Colonic mucosa (tissue), 4 donors: ENCODE data around the gene ENC1. TPM values are rescaled to one million over a fixed set of nuclear protein-coding genes. Genes with fewer than 3 reads are reported as not detected.

Experiments
- DNase-seq: peaks from one replicate; pipeline ENCODE4 v3.0.0-alpha.2; 2020
- H3K27ac ChIP-seq: fragments of 200-600 bp; one replicate; pipeline ENCODE4 v1.8.0; 2021
- H3K27me3 ChIP-seq: fragments of 200-600 bp; one replicate; pipeline ENCODE4 v1.8.0; 2021
- H3K36me3 ChIP-seq: fragments of 200-600 bp; one replicate; pipeline ENCODE4 v1.8.0; 2021
- H3K4me1 ChIP-seq: fragments of 200-600 bp; one replicate; pipeline ENCODE4 v1.8.0; 2021; ENCODE audit warnings: mild to moderate bottlenecking
- H3K4me3 ChIP-seq: fragments of 200-600 bp; one replicate; pipeline ENCODE4 v1.8.0; 2021
- H3K9ac ChIP-seq, 2 donors: one replicate each; pipeline ENCODE4 v1.7.0; 2013; ENCODE audit warnings: control low read depth in 2 of 2, low read depth in 2 of 2, low read length in 2 of 2
- H3K9me3 ChIP-seq: fragments of 200-600 bp; one replicate; pipeline ENCODE4 v1.8.0; 2021
- CTCF ChIP-seq: fragments of 200-600 bp; IDR thresholded peaks from one replicate; pipeline ENCODE4 v1.8.0; 2022; ENCODE audit warnings: antibody characterized with exemption, mild to moderate bottlenecking
- intact Hi-C: fragments of 100-400 bp; cut with DNase I; formaldehyde crosslinking; loops from one replicate; pipeline ENCODE4 v1.14.1; 2022
- total RNA-seq, 2 donors: library from RNA; stranded (reverse); fragmentation: NEBNext Ultra II Directional in 1 of 2; extraction: Animal tissue kit (Norgen Biotek cat#: 25700) in 1 of 2; gene quantifications; one replicate each; pipeline ENCODE4 v1.2.1, GENCODE V29; 2021
- donor health status: healthy.
- donor health status: DM: no; HTN: no; CAD: no.
- donor health status: DM: no; HTN: no; CAD: no.

The ENC1 gene
- total RNA-seq, 2 donors from 2014 or later = 18.9 to 26.6 TPM

GRCh38 chr5:74632947-74633356 is 7.6 kb downstream of the ENC1 start:
- DNase-seq = no peak
- no peaks in the 10 kb centered on the region for H3K9me3 ChIP-seq
- no peak overlapping the region for H3K9ac ChIP-seq
- H3K4me1 ChIP-seq = peaks cover 7% of the 10 kb centered on the region
- no peak for TF ChIP-seq CTCF
- intact Hi-C loops = loop anchor here (10.0 kb wide), 1 partner anchor 228 kb away; no protein-coding TSS in a partner anchor
- peak overlapping the region; percentile 45 for H3K27ac ChIP-seq
- no peak overlapping the region for H3K4me3 ChIP-seq
- no peaks in the 10 kb centered on the region for H3K27me3 ChIP-seq
- peaks cover 5% of the 10 kb centered on the region for H3K36me3 ChIP-seq

DNA sequence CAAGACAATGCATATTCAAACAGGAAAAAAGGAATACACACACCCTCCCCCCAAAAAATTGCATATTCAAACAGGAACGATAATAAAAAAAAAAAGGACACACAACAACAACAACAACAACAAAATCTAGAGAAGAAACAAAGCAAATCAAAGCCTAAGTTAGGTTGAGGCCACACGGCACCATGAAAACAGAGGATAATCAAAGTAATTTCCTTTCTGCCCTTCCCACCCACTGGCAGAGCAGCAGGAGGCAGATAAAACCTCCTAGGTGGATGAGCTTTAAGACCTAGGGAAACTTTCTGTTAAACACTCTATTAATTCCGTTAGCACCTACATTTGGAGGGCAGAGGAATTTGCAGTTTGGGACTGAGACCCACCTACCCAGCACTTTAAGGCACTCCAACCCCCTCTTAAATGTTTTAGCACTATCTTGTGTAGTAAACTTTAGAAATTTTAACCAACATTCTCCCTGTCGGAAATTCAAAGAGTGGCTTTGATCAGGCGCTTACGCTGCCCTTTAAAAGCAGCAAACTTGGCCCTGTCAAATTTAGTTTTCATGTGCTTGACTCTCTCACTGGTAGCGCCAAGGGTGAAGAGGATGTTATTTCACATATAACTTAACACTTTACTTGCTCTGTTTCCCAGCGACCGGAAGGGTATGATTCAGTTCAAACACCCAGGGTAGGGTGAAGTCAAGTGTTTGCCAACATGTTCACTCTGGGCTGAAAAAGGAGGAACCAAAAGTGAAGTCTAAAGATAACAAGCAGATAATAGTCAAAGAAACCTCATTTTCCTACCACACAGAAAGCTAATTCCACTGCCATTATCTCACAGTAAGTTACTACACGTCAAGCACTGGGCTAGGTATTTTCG is 9.2 kb downstream of the ENC1 start:
- Histone ChIP-seq H3K27me3 (no peaks in the 10 kb centered on the region), H3K36me3 (peaks cover 5% of the 10 kb centered on the region), H3K9ac (no peak overlapping the region), H3K4me3 (no peak overlapping the region), H3K4me1 (peaks cover 7% of the 10 kb centered on the region), H3K27ac (peak overlapping the region; percentile 45), H3K9me3 (no peaks in the 10 kb centered on the region)
- intact Hi-C loops = loop anchor here (10.0 kb wide), 1 partner anchor 227 kb away; no protein-coding TSS in a partner anchor
- no peak for DNase-seq
- no peak for TF ChIP-seq CTCF

GRCh38 chr5:74630453-74631066 is 10.0 kb downstream of the ENC1 start:
- H3K27ac ChIP-seq = no peak overlapping the region

GRCh38 chr5:74629326-74629725 is 11.2 kb downstream of the ENC1 start:
- Histone ChIP-seq H3K9ac (no peak overlapping the region), H3K9me3 (no peaks in the 10 kb centered on the region), H3K4me1 (peaks cover 7% of the 10 kb centered on the region), H3K4me3 (no peak overlapping the region), H3K27me3 (no peaks in the 10 kb centered on the region), H3K36me3 (peaks cover 2% of the 10 kb centered on the region), H3K27ac (no peak overlapping the region)
- TF ChIP-seq CTCF = no peak
- intact Hi-C loops = no loop called here
- no peak for DNase-seq

More at GRCh38 chr5:74630453-74631066, 10.0 kb downstream of the ENC1 start:
- intact Hi-C loops = loop anchor here (10.0 kb wide), 1 partner anchor 226 kb away; no protein-coding TSS in a partner anchor
- Histone ChIP-seq H3K9me3 (no peaks in the 10 kb centered on the region), H3K9ac (no peak overlapping the region), H3K4me1 (peaks cover 7% of the 10 kb centered on the region), H3K27me3 (no peaks in the 10 kb centered on the region), H3K36me3 (peaks cover 5% of the 10 kb centered on the region), H3K4me3 (no peak overlapping the region)
- no peak for DNase-seq
- no peak for TF ChIP-seq CTCF

- intact Hi-C loops = no loop called here
- H3K27ac ChIP-seq = no peak overlapping the region
- no peaks in the 10 kb centered on the region for H3K9me3 ChIP-seq
- no peaks in the 10 kb centered on the region for H3K27me3 ChIP-seq
- H3K4me3 ChIP-seq = no peak overlapping the region
- DNase-seq = no peak
- no peak overlapping the region for H3K9ac ChIP-seq
- H3K4me1 ChIP-seq = peaks cover 7% of the 10 kb centered on the region
- H3K36me3 ChIP-seq = no peaks in the 10 kb centered on the region
- TF ChIP-seq CTCF = no peak
These were observed 12.2 kb downstream of the ENC1 start for GRCh38 chr5:74628359-74628758.
